ENCODE measurements around the gene DUOX1. TPM values are rescaled to one million over a fixed set of nuclear protein-coding genes. Genes with fewer than 3 reads are reported as not detected.
A peak's percentile ranks its signal among the peaks of the same experiment; 100 is the strongest.

DUOX1 gene
- total and polyA plus RNA-seq, 9 of the 15 experiments (the other 6 are each of a cell fraction or from before 2014, with no cell fraction given), result 0.01 to 0.22 (median 0.01) TPM; not detected in 6

- H3K79me2 ChIP-seq (ENCODE audit: control insufficient read depth, insufficient read depth, low read length), result no peaks in the 10 kb centered on the region
- POLR2A ChIA-PET, result interaction anchor here (0.8 to 0.9 kb wide), 2 partner anchors 10 to 407 kb away, joined by 3 to 4 read pairs; no protein-coding TSS in a partner anchor
- in situ Hi-C loops (cut with MboI) (loop anchor here (25.0 kb wide), 1 partner anchor 157 kb away; the partner anchor contains the start of gene TERB2), intact Hi-C loops (cut with micrococcal nuclease) (loop anchor here (2.0 kb wide), 2 partner anchors 78 to 152 kb away; no protein-coding TSS in a partner anchor)
- no peak overlapping the region for H3K27ac ChIP-seq (ENCODE audit: extremely low read depth, low read depth, low read length)
- FAIRE-seq, result no peak
- no peak for DNase-seq (ENCODE audit: extremely low read depth in 1 of 4, low spot score in 3 of 4)
- CTCF ChIA-PET (ENCODE audit: low intra/inter-chr PET ratio), result interaction anchor here (0.7 to 1.3 kb wide), 3 partner anchors 70 to 78 kb away, joined by 3 to 4 read pairs (median 3); no protein-coding TSS in a partner anchor
- peaks cover 0 to 20% of the 10 kb centered on the region in 2 experiments; a peak in 3 of 5 replicates for H3K4me1 ChIP-seq (replicated peaks in 1 of 2; ENCODE audit: control insufficient read depth in 2 of 2, insufficient read depth in 2 of 2, low read length in 2 of 2)
- ATAC-seq, result no peak
- H2AFZ ChIP-seq (ENCODE audit: low read depth, low read length), result no peak overlapping the region
- H3K4me3 ChIP-seq, result no peak overlapping the region
- no peaks in the 10 kb centered on the region for H3K9me3 ChIP-seq (replicated peaks; ENCODE audit: control insufficient read depth, insufficient read depth, low read depth, low read length)
- H3K36me3 ChIP-seq (ENCODE audit: control insufficient read depth, insufficient read depth, low read length), result no peaks in the 10 kb centered on the region
- H3K9me1 ChIP-seq (ENCODE audit: control insufficient read depth, insufficient read depth, low read length), result no peaks in the 10 kb centered on the region
- no peaks in the 10 kb centered on the region for H4K20me1 ChIP-seq (replicated peaks; ENCODE audit: control insufficient read depth, insufficient read depth, low read length)
- no peak overlapping the region for H3K4me2 ChIP-seq (ENCODE audit: insufficient read depth, low read length)
- WGBS (ENCODE audit: insufficient coverage, low coverage, missing lambda C conversion rate), result 45% methylated on average over 5 of the region's 5 CpGs
- H3K27me3 ChIP-seq (ENCODE audit: control insufficient read depth in 2 of 2, insufficient read depth in 2 of 2, low read length in 2 of 2), result peaks cover 9 to 35% of the 10 kb centered on the region in 2 experiments; a peak in 4 of 5 replicates
- peak overlapping the region in 1 of 2 experiments; percentile 29; a peak in 1 of 4 replicates for H3K9ac ChIP-seq (ENCODE audit: insufficient read depth in 1 of 2, low read depth in 2 of 2, low read length in 2 of 2)
- no TSS peak for BruUV-seq (replicated peaks)
- no peak for TF ChIP-seq THAP12 (CRISPR knock-in tag; IDR thresholded peaks at IDR 0.05)
- TF ChIP-seq CBX3 (IDR thresholded peaks at IDR 0.05; ENCODE audit: borderline replicate concordance in 1 of 2, low read length in 2 of 2), result no peak
- no peak for TF ChIP-seq ZNF384 (IDR thresholded peaks at IDR 0.05; ENCODE audit: low read depth, low read length)
- no peak for TF ChIP-seq ZNF644 (tag; IDR thresholded peaks at IDR 0.05; ENCODE audit: low read depth)
- no peak for TF ChIP-seq CBFB (CRISPR knock-in tag; IDR thresholded peaks at IDR 0.05)
- TF ChIP-seq ARID2 (IDR thresholded peaks at IDR 0.05), result no peak
- TF ChIP-seq ZNF134 (CRISPR knock-in tag; conservative IDR thresholded peaks at IDR 0.05), result no peak
- TF ChIP-seq PHF8 (IDR thresholded peaks at IDR 0.05; ENCODE audit: borderline replicate concordance, low read length), result no peak
- no peak for TF ChIP-seq ZZZ3 (IDR thresholded peaks at IDR 0.05)
- no peak for TF ChIP-seq MTA1 (IDR thresholded peaks at IDR 0.05; ENCODE audit: borderline replicate concordance)
- TF ChIP-seq ZMIZ1 (IDR thresholded peaks at IDR 0.05; ENCODE audit: low read depth in 2 of 2, low read length in 2 of 2), result no peak
- TF ChIP-seq TCF7L2 (IDR thresholded peaks at IDR 0.05; ENCODE audit: low read depth, low read length), result no peak
- TF ChIP-seq LARP7 (IDR thresholded peaks at IDR 0.05), result no peak
These were observed 10.8 kb upstream of the DUOX1 start for GRCh38 chr15:45118996-45119395.
